OCI-LY3 (cell line): ENCODE measurements around the gene STRN3.

Experiments used
- H2AFZ ChIP-seq: fragments of 200-600, 300-600 bp; shearing (Covaris generic); 2 replicates; pipeline ENCODE4 v1.6.0; 2014; ENCODE audit warnings: antibody characterized with exemption, low read depth, low read length
- H3K27ac ChIP-seq: fragments of 200-600, 300-600 bp; sonication (generic); 2 replicates; pipeline ENCODE4 v1.5.1; 2014; ENCODE audit warnings: mild to moderate bottlenecking, low read length, moderate library complexity, mixed read lengths
- H3K27me3 ChIP-seq: fragments of 200-600, 300-600 bp; sonication (generic); 2 replicates; pipeline ENCODE4 v1.6.1; 2014; ENCODE audit warnings: low read depth, low read length, mixed read lengths
- H3K36me3 ChIP-seq: fragments of 200-600, 300-600 bp; sonication (generic); replicated peaks from 2 replicates; pipeline ENCODE3; 2014; ENCODE audit warnings: low read depth, low read length, mixed read lengths
- H3K4me1 ChIP-seq: fragments of 300-600, 200-600 bp; sonication (generic); 2 replicates; pipeline ENCODE4 v1.6.1; 2014; ENCODE audit warnings: low read length, mixed read lengths
- H3K4me2 ChIP-seq: fragments of 200-600, 300-600 bp; sonication (generic); 2 replicates; pipeline ENCODE4 v1.6.1; 2014; ENCODE audit warnings: low read length, mixed read lengths
- H3K4me3 ChIP-seq: fragments of 300-600, 200-600 bp; sonication (generic); 2 replicates; pipeline ENCODE4 v1.5.1; 2014; ENCODE audit warnings: antibody characterized with exemption, mild to moderate bottlenecking, low read length, moderate library complexity
- H3K79me2 ChIP-seq: fragments of 300-600, 200-600 bp; shearing (Covaris generic); 2 replicates; pipeline ENCODE4 v1.6.1; 2014; ENCODE audit warnings: mild to moderate bottlenecking, low read length, mixed read lengths
- H3K9ac ChIP-seq: fragments of 300-600, 200-600 bp; shearing (Covaris generic); 2 replicates; pipeline ENCODE4 v1.6.0; 2014; ENCODE audit warnings: mild to moderate bottlenecking, low read length, moderate library complexity
- H3K9me3 ChIP-seq: fragments of 200-600, 300-600 bp; shearing (Covaris generic); 2 replicates; pipeline ENCODE4 v1.6.1; 2014; ENCODE audit warnings: low read length, mixed read lengths; ENCODE audit not compliant: insufficient read depth
- H4K20me1 ChIP-seq: fragments of 200-600, 300-600 bp; sonication (generic); 2 replicates; pipeline ENCODE4 v1.6.1; 2016; ENCODE audit warnings: low read length, mixed read lengths; ENCODE audit not compliant: insufficient read depth
- EZH2phosphoT487 ChIP-seq: fragments of 200-600 bp; shearing (Covaris generic); IDR thresholded peaks from 2 replicates; pipeline ENCODE4 v1.6.1; 2018; ENCODE audit warnings: antibody characterized with exemption, mixed run types, low read depth
- TF ChIP-seq, protein P1 (sequence below): fragments of 200-600, 300-600 bp; sonication (generic); IDR thresholded peaks from 2 replicates; pipeline ENCODE4 v1.5.1; 2014; ENCODE audit warnings: antibody characterized with exemption, low read length, low read depth

STRN3 gene

DNA sequence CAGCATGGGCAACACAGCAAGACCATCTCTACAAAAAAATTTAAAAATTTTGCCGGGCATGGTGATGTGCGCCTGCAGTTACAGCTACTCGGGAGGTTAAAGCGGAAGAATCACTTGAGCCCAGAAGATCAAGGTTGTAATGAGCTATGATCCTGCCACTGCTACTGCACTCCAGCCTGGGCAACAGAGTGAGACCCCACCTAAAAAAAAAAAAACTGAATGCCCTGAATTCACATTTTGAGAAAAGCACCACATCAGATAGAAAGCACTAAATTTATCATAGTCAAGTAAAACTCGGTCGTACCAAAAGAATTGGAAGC is 24.9 kb downstream of the STRN3 start:
- Histone ChIP-seq H3K4me3 (no peak overlapping the region), H2AFZ (no peak overlapping the region), H3K4me1 (no peaks in the 10 kb centered on the region), H3K4me2 (no peak overlapping the region), H3K9me3 (peaks cover 12% of the 10 kb centered on the region; the same call in 1 of the 2 replicates), H3K27ac (no peak overlapping the region), H3K27me3 (no peaks in the 10 kb centered on the region), H3K79me2 (peaks cover 71% of the 10 kb centered on the region), H3K36me3 (peaks cover 44% of the 10 kb centered on the region), H3K9ac (no peak overlapping the region), H4K20me1 (peaks cover 36% of the 10 kb centered on the region)
- TF ChIP-seq, protein P1, sequence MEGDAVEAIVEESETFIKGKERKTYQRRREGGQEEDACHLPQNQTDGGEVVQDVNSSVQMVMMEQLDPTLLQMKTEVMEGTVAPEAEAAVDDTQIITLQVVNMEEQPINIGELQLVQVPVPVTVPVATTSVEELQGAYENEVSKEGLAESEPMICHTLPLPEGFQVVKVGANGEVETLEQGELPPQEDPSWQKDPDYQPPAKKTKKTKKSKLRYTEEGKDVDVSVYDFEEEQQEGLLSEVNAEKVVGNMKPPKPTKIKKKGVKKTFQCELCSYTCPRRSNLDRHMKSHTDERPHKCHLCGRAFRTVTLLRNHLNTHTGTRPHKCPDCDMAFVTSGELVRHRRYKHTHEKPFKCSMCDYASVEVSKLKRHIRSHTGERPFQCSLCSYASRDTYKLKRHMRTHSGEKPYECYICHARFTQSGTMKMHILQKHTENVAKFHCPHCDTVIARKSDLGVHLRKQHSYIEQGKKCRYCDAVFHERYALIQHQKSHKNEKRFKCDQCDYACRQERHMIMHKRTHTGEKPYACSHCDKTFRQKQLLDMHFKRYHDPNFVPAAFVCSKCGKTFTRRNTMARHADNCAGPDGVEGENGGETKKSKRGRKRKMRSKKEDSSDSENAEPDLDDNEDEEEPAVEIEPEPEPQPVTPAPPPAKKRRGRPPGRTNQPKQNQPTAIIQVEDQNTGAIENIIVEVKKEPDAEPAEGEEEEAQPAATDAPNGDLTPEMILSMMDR, result no peak
- TF ChIP-seq EZH2phosphoT487, result no peak

DNA sequence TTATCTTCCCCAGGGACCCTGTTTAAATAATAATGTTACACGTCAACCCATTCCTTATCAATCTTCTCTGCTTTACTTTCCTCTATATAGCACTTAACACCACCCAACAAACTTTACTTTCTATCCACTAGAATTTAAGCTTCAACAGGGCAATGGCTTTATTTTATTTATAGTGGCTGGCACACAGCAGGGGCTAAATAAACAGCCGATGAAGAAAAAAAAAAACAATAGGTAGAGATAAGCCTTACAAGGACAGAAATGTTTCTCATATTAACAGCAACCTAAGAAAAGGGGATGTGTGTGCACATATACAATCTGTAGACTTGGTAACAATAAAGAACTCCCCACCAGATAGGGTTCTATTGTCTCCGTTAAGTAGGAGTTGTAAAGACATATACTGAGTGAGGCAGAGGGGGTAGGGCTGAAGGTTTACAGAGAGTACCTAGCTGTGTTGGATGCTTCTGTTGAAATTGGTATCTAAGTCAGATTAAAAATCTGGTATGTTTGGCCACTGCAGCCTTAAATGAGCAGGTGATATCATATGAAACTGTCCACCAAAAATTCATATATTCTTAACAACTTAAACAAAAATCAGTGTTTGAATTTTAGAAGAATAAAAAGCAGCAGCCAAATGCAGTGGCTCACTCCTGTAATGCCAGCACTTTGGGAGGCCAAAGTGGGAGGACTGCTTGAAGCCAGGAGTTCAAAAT is 25.4 kb downstream of the STRN3 start:
- H3K27me3 ChIP-seq, result no peaks in the 10 kb centered on the region
- no peak overlapping the region for H3K9ac ChIP-seq
- H2AFZ ChIP-seq, result no peak overlapping the region
- H3K9me3 ChIP-seq, result peaks cover 12% of the 10 kb centered on the region; the same call in 1 of the 2 replicates
- no peak overlapping the region for H3K27ac ChIP-seq
- H3K4me3 ChIP-seq, result no peak overlapping the region
- no peaks in the 10 kb centered on the region for H3K4me1 ChIP-seq
- peaks cover 44% of the 10 kb centered on the region for H3K36me3 ChIP-seq
- H4K20me1 ChIP-seq, result peaks cover 42% of the 10 kb centered on the region
- TF ChIP-seq, protein P1, result no peak
- TF ChIP-seq EZH2phosphoT487, result no peak
- no peak overlapping the region for H3K4me2 ChIP-seq
- peaks cover 74% of the 10 kb centered on the region for H3K79me2 ChIP-seq

DNA sequence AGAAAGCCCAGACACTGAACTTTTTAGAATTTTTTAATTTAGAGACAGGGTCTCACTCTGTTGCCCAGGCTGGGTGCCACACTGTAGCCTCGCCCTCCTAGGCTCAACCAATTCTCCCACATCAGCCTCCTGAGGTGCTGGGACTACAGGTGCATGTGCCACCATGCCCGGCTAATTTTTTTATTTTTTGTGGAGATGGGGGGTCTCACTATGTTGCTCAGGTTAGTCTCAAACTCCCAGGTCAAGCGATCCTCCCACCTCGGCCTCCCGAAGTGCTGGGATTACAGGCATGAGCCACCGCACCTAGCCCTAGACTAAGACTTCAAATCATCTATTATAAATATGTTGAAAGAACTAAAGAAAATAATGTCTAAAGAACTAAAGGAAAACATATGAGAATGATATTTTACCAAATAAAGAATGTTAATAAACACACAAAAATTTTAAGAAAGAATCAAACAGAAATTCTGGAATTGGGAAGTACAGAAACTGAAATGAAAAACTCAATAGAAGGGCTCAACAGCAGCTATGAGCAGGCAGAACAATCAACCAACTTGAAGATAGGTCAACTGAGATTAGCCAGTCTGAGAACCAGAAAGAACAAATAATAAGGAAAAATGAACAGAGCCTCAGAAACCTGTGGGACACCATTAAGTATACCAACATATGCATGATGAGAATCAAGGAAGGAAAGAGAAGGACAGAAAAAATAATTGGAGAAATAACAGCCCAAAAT is 27.0 kb downstream of the STRN3 start:
- TF ChIP-seq EZH2phosphoT487, result no peak
- TF ChIP-seq, protein P1, result no peak
- Histone ChIP-seq H3K4me1 (peaks cover 11% of the 10 kb centered on the region), H2AFZ (no peak overlapping the region), H3K27me3 (no peaks in the 10 kb centered on the region), H3K4me2 (no peak overlapping the region), H4K20me1 (peaks cover 51% of the 10 kb centered on the region), H3K9me3 (peaks cover 12% of the 10 kb centered on the region; the same call in 1 of the 2 replicates), H3K36me3 (peaks cover 41% of the 10 kb centered on the region), H3K9ac (no peak overlapping the region), H3K4me3 (no peak overlapping the region), H3K79me2 (peaks cover 79% of the 10 kb centered on the region), H3K27ac (no peak overlapping the region)

DNA sequence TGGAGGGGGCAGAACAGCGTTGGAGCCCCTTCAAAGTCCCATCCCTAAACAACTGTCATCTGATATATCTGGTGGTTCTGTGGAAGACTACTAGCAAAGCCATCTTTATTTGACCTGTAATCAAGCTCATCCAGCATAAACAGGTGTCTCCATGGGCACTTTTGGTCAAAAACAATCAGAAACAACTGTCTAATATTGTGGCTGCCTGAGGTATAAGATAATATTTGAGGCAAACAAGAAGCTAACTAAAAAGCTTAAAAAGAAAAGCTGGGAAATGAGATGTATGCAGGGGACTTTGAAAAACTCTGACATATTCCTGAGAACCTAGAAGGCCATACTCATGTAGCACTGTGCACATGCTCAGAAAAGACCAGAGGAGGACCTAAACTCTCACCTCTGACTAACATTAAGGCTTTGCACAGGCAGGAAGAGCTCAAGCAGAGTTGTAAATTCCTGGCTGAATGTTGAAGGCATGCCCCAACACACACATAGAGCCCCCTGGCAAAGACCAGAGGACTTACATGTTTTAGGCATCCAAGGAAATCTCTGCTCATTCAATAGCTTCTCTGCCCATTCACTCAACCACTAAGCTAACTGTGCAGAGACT is 28.0 kb downstream of the STRN3 start:
- no peaks in the 10 kb centered on the region for H3K27me3 ChIP-seq
- no peak for TF ChIP-seq EZH2phosphoT487
- TF ChIP-seq, protein P1, result no peak
- H3K4me1 ChIP-seq, result peaks cover 11% of the 10 kb centered on the region
- peaks cover 86% of the 10 kb centered on the region for H3K79me2 ChIP-seq
- peaks cover 57% of the 10 kb centered on the region for H4K20me1 ChIP-seq
- no peak overlapping the region for H3K27ac ChIP-seq
- peaks cover 12% of the 10 kb centered on the region; the same call in 1 of the 2 replicates for H3K9me3 ChIP-seq
- no peak overlapping the region for H2AFZ ChIP-seq
- no peak overlapping the region for H3K9ac ChIP-seq
- peaks cover 39% of the 10 kb centered on the region for H3K36me3 ChIP-seq
- H3K4me2 ChIP-seq, result no peak overlapping the region
- no peak overlapping the region for H3K4me3 ChIP-seq
